Activated CD8-positive, alpha-beta memory T cell treated with anti-CD3 and anti-CD28 coated beads, Interleukin-2, amount 50 U/mL, for 48 hours (primary cell): ENCODE measurements around the gene JMJD8.

Source experiments
- DNase-seq: peaks from one replicate; pipeline ENCODE4 v3.0.0-alpha.2; 2020

JMJD8 gene

GRCh38 chr16:687499-687898 is 3.4 kb upstream of the JMJD8 start:
- no peak for DNase-seq

GRCh38 chr16:686459-687260 is 2.5 kb upstream of the JMJD8 start:
- DNase-seq, result no peak

- DNase-seq, result no peak
Observed at GRCh38 chr16:685967-686366, 1.8 kb upstream of the JMJD8 start.

GRCh38 chr16:684961-685696 is 995 bp upstream of the JMJD8 start:
- DNase-seq, result no peak

- DNase-seq, result no peak
Observed at GRCh38 chr16:683396-684070, 601 bp downstream of the JMJD8 start.

GRCh38 chr16:682493-683395 is 1.4 kb downstream of the JMJD8 start:
- no peak for DNase-seq

- no peak for DNase-seq
Observed at GRCh38 chr16:681746-682427, 2.2 kb downstream of the JMJD8 start.

- no peak for DNase-seq
Observed at GRCh38 chr16:680967-681745, 3.0 kb downstream of the JMJD8 start.

- no peak for DNase-seq
Observed at GRCh38 chr16:680625-680945, 3.5 kb downstream of the JMJD8 start.

GRCh38 chr16:679814-680624 is 4.1 kb downstream of the JMJD8 start, which contains the start of gene STUB1:
Gene STUB1 (plus strand): TSS chr16:680410. CDS start chr16:680526, 116 bp downstream.
- DNase-seq, result peak; percentile 97

GRCh38 chr16:678858-679813 is 5.0 kb downstream of the JMJD8 start:
- DNase-seq, result peak; percentile 84

GRCh38 chr16:678209-678857 is 5.8 kb downstream of the JMJD8 start:
- DNase-seq, result no peak

GRCh38 chr16:677316-678190 is 6.6 kb downstream of the JMJD8 start:
- DNase-seq, result no peak

- DNase-seq, result no peak
Observed at GRCh38 chr16:676913-677312, 7.2 kb downstream of the JMJD8 start.

GRCh38 chr16:676565-676902 is 7.6 kb downstream of the JMJD8 start:
- no peak for DNase-seq

GRCh38 chr16:675884-676564 is 8.1 kb downstream of the JMJD8 start:
- no peak for DNase-seq
